Measurements from ENCODE around the gene RNF215.

DNA sequence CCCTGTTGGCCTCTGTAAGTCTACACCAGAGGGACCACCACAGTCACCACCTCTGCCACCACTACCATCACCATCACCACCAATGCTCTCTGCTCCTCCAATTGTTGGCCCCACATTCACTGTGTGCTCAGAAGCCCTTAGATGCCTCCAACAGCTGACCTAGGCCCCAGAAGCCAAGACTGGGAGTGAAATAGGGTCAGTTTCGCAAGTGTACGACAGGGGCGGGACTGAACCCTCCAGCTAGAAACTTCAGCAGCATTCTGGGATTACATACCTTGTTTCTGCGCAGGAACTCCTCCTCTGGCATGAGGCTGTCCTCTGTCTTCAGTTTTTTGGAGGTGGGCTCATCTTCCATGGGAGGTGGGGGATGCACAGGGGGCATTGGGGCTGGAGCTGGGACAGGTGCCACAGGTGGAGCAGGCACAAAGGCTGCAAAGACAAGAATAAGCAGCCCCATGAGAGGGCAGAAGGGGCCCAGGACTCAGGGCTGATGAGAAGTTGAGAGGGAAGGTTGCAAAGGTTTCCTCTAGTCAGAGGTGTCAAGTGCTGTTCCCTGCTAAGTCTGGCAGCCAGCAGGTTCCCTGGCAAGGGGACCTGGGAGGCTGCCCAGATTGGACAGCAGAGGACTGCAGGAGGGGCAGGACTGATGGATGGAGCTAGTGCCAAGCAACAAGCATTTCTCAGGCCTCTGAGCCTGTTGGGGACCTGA is 50.3 kb downstream of the RNF215 start:
- TF ChIP-seq EZH2phosphoT487 (conservative IDR thresholded peaks at IDR 0.05; ENCODE audit: low read length), result no peak
- TF ChIP-seq, protein P1, sequence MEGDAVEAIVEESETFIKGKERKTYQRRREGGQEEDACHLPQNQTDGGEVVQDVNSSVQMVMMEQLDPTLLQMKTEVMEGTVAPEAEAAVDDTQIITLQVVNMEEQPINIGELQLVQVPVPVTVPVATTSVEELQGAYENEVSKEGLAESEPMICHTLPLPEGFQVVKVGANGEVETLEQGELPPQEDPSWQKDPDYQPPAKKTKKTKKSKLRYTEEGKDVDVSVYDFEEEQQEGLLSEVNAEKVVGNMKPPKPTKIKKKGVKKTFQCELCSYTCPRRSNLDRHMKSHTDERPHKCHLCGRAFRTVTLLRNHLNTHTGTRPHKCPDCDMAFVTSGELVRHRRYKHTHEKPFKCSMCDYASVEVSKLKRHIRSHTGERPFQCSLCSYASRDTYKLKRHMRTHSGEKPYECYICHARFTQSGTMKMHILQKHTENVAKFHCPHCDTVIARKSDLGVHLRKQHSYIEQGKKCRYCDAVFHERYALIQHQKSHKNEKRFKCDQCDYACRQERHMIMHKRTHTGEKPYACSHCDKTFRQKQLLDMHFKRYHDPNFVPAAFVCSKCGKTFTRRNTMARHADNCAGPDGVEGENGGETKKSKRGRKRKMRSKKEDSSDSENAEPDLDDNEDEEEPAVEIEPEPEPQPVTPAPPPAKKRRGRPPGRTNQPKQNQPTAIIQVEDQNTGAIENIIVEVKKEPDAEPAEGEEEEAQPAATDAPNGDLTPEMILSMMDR (IDR thresholded peaks at IDR 0.05; ENCODE audit: insufficient read depth, low read length, poor library complexity, severe bottlenecking), result no peak

All from SU-DHL-6 (cell line).